ENCODE results near the gene ALOXE3.
"Not testable (repeated sequence)": the region's sequence is repeated elsewhere in the genome, so short reads cannot be mapped to it uniquely, and the experiment has no call there.

The ALOXE3 gene

DNA sequence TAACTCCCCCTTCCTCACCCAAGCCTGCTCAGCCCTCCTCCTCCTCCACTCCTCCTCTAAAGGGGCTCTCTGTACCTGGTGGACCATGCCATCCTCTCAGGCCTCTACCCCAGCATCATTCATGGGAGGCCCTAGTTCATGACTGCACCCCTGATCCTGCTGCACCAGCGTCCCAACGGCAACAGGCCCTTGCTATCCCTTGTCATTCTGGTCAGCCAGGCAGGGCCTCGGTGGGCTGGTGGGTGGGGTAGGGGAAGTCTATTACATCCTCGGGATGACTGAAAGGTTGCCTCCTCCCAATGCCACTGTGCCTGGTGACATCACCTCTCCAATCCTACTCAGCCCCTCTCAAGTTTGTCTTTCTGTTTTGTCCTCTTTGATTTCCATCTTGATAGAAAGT, 50.5 kb downstream of the ALOXE3 start:
- DNase-seq = no peak

DNA sequence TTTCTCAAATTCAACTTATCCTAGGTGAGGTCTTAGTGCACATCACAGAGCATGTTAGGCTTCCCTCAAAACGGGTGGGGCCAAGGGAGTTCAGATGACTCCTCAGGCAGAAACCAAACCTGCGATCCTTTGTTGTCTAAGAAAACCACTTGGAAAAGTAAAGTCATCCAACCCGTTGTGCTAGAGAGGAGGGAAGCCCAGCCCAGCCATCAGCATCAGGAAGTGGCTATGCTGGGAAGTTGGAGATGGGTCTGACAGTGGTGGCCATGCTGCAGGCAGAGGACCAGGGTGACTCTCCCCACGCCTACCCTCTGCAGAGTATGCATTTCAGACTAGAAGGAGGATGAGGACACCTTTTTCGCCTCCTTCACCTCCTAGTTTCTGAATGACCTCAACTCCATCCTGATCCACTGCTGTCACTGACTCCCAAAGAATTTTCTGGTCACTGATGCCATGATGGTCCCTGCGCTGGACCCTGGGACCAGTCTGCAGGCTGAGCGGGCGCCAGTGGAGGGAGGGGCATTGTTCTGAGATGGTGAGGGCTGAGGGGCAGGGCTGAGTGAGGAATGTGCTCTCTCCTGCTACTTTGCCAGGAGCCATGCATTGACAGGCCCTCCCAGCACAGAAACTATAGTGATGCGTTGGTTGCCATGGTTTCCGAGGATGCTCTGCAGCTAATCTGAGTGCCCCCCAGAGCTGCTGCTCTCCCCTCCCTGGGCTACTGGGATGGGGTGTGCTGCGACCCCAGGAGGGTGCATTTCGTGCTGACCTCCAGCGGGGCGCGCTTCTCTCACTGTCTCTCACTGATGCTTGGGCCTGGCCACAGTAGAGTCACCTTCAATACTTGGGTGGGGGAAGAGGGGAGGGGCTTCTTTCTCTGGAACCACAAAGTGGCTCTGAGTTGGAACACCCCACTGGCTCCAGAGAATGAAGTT, 51.2 kb downstream of the ALOXE3 start:
- DNase-seq = no peak

DNA sequence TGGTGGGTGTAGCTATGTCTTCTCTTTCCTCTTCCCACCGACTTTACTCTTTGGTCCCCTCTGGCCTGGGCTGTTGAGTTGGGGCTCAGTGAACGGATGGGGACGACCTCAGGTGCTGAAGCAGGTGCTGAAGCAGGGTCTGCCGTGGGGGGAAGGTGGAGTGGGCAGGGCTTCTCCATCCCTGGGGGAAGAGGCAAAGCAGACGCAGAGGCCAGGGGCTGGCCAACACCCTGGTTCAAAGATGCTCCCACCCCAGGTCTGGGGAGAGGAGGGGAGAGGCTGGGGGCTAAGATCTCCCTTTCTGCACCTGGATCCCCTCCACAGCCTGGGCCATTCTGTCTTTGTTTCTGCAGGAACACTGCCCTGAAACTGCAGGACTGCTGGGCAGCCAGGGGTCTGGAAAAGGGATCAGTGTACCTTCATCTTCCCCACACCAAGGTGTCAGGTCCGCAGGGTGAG, 53.7 kb downstream of the ALOXE3 start:
- DNase-seq = no peak

DNA sequence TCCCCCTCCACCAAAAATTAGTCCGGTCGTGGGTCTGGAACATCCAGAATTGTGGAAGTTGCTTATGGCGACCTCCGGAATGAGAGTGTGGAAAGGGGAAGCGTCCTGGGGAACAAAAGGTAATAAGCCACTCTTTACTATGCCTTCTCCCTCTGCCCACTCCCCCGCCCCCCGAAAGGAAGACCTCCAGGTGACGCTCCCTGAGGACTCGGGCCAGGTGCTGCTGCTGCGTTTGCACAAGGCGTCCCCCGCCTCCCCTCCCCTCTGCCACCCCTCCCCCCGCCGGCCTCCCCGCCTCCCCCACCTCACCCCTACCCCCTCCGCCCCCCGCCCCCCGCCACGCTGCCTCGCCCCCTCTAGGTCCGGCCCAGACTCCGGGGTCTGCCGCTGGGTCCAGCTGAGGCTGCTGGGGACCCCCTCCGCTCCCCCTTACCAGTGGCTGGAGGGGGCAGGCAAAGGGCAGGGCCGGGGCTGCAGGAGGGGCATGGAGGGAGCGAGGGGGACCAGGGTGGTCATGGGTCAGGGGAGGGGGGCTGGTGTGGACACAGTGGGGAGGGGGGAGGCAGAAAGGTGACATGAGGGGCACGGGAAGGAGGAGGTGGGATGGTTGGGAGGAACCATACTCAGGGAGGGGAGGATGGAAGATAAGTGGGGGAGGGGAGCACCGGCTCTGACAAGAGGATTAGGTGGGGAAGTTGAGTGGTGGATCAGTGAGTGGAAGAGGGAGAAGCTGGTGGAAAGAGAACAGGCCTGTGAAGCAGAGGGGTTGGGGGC, 54.4 kb downstream of the ALOXE3 start:
- DNase-seq = no peak

DNA sequence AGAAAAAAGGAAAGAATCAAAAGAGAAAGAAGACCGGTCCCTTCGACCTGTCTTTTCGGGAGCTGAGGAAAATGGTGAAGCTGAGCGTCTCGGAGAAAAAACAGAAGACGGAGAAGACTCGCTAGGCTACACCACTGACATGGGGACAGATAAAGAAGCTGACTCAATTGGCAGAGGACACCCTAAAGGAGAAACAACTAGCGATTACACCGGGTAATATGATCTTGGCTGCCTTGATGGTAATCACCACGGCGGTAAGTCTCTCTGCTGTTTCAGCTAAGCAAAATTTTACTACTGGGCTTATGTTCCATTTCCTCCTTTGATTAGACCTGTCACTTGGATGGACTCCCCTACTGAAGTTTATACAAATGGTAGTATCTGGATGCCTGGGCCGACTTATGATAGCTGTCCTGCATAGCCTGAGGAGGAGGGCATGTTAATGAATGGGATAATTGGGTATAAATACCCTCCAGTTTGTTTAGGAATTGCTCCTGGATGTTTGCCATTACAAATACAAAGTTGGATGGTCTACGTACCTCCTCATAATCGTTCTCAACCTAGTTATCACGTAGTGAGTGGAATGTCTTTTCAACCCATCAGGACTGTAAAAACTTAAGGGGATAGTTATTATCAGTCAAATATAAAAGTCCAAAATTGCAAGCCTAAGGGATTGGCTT, 55.4 kb downstream of the ALOXE3 start:
- no peak for DNase-seq

DNA sequence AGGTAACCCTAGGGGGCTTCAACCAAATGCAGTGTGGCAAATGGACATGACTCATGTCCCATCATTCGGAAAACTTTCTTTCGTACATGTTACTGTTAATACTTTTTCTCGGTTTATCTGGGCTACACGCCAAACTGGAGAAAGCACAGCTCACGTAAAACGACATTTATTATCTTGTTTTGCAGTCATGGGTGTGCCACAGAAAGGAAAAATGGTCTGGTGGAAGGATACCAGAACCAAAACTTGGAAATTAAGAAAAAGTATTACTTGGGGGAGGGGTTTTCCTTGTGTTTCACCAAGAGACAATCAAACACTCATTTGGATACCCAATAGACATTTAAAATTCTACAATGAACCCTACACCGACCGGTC, 55.9 kb downstream of the ALOXE3 start:
- DNase-seq = no peak

DNA sequence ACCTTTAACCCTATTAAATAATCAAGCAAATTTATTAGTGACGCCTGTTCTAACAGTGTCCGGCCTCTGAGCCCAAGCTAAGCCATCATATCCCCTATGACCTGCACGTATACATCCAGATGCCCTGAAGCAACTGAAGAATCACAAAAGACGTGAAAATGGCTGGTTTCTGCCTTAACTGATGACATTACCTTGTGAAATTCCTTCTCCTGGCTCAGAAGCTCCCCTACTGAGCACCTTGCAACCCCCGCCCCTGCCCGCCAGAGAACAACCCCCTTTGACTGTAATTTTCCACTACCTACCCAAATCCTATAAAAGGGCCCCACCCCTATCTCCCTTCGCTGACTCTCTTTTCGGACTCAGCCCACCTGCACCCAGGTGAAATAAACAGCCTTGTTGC, 56.5 kb downstream of the ALOXE3 start:
- DNase-seq = not testable (repeated sequence)

DNA sequence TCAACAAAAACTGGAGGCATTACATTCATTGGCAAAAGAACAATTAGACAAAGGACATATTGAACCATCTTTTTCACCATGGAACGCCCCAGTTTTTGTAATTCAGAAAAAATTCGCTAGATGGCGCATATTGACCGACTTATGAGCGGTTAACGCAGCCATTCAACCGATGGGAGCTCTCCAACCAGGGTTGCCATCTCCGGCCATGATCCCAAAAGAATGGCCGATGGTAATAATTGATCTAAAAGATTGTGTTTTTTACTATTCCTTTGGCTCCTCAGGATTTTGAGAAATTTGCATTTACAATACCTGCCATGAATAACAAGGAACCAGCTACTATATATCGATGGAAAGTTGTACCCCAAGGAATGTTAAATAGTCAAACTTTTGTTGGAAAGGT, 58.0 kb downstream of the ALOXE3 start:
- peak; percentile 79 for DNase-seq

DNA sequence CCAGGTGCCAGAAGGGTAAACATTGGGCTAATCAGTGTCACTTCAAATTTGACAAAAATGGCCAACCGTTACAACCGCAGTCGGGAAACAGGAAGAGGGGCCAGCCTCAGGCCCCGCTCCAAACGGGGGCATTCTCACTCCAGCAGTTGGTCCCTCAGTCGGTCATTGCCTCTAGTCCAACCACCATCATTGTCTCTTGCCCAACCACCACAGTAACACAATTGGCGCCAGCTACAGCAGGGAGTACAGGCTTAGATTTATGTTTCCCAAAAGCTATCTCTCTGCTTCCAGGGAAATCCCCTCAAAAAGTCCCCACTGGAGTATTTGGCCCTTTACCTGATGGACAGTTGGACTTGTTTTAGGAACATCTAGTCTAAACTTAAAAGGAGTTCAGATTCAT, 59.2 kb downstream of the ALOXE3 start:
- no peak for DNase-seq

DNA sequence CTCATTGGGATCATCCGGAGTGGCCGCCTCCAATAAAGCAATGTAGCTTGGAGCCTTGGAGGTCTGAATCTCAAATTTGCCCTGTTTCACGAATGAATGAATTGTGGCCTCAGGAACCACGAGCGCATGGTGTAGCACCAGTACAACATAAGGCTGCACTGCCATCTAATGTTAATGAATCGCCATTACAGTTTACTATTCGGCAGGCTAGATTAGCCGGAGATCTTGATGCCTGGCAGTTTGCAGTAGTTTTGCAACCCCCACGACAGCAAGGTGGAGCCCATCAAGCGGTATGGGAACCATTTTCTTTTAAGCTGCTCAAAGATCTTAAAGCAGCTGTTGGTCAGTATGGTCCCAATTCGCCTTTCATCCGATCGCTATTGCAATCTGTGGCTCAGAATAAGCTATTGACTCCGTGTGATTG, 60.6 kb downstream of the ALOXE3 start:
- DNase-seq = peak; percentile 81

DNA sequence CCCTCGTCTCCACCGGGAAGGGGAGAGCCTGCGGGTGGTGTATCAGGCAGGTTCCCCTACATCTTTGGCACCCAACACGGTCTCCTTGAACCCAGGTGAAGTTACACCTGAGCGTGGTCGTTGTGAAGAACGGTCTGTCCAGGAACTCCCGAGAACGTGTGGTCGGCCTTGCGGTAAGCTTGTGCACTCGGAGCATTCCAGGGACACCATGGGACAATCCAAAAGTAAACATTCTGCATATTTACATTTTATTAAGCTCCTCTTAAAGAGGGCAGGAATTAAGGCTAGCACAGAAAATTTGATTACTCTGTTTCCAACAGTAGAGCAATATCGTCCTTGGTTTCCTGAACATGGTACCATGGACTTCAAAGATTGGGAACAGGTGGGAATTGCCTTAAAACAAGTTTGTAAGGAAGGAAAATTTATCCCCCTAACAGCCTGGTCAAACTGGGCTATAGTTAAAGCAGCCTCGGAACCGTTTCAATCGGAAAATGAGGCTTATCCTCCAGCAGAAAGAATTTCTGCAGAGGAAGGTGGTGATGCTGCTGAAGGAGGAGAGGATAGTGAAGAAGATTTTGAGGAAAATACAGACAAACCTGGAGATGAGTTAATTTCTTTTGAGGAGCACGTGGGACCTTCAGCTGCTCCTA, 61.2 kb downstream of the ALOXE3 start:
- no peak for DNase-seq

DNA sequence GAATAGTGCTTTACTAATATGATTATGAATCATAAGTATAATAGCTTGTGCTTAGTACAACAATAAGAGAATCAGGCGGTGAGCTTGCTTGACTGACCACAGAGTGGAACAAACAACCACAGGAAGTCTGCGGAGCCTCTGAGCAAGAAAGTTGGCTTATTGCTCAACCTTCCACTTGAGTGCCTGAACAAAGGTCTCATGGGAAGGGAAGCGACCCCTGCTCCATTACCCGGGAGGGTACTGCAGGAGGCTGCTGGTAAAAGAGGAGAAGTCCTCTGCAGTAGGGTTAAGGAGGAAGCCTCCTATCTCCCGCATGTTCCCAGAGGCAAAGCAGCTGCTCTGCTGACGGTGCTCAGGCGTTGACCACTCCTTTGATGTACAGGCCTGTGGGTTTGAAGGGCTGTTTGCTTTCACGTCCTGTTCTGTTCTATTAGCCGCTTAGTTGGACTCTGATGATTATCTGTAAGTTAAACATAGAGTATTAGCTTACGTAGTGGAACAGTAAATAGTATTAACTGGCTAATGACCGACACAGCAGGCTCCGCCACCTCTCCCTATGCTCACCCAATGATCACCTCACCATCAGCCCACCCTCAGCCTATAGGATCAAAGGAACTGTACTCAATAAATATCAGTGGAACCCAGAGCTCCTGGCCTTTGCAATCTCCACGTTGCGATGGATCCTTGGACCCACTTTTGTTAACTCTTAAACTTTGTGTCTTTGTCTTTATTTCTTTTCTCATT, 61.9 kb downstream of the ALOXE3 start:
- DNase-seq = peak; percentile 76

DNA sequence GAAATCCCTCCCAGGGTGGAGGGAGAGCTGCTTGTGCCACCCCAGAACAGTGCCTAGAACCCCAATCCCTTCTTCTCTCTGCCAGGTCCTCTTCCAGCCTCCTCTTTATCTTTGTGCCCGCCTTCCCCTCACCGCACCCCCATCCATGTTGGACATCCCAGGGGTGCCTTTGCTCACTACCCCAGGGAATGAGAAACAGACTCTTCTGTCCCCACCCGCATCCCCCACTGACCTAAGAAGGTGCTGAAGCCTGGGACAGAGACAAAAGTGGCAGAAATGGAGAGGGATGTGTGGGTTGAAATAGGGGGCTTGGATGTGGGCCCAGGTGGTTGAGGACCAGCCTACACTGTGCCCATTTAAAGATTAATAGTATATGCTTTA, 62.5 kb downstream of the ALOXE3 start:
- DNase-seq = no peak

DNA sequence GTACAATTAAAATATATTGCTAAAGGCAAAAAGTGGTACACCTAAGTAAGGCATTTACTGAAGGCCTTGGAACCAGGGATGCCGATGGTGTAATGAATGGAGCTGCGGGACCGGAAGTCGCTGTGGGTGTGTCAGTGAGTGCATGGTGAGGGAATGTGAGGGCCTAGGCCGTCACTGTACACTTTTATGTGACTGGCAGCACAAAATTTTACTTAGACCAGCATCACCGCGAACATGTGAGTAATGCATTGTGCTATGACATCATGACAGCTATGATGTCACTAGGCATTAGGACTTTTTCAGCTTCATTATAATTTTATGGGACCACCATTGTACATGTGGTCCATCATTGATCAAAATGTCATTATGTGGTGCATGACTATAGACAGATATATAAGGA, 64.7 kb downstream of the ALOXE3 start:
- DNase-seq = no peak

DNA sequence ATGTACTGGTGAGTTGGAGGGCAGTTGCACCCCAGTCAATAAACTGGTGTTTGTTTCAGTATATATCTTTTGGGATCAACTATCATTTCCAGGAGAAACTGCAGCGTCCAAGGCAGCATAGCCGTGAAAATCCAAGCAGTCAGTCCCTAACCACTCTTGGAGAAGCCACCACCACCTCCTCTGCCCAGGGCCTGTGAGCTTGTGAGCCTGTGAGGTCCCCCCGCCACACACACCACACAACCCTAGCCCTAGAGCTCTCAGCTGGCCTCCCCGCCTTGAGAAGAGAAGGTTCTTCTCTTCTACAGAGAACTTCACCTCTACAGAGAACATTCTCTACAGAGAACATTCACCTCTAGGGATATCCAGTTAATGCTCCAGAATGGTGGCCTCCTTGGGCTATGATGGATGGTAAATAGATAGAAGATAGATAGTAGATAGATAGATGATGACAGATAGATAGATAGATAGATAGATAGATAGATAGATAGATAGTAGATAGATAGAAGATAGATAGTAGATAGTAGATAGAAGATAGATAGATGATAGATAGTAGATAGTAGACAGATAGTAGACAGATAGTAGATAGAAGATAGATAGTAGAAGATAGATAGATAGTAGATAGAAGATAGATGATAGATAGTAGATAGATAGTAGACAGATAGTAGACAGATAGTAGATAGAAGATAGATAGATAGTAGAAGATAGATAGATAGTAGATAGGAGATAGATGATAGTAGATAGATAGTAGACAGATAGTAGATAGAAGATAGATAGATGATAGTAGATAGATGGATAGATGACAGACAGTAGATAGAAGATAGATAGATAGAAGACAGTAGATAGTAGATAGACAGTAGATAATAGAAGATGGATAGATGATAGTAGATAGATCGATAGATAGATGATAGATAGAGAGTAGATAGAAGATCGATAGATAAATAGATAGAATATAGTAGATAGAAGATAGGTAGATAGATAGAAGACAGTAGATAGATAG, 65.8 kb downstream of the ALOXE3 start:
- DNase-seq = no peak

DNA sequence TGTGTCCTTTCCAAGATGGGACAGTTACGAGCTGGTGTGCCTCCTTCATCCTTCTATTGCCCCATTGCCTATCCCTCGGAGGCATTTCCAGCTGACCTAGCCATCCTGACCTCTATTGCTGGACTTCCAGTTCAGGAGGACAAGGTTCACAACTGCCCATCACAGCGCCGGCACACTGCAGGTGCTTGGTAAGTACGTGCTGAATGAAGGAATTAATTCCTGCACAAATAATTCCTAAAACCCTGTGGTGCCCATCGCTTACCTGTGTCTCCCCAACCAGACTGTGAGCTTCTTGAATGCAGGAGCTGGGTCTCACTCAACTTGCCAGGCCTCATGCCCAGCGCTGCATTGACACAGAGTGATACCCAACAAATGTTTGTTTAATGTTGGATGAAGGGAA, 66.5 kb downstream of the ALOXE3 start:
- no peak for DNase-seq

DNA sequence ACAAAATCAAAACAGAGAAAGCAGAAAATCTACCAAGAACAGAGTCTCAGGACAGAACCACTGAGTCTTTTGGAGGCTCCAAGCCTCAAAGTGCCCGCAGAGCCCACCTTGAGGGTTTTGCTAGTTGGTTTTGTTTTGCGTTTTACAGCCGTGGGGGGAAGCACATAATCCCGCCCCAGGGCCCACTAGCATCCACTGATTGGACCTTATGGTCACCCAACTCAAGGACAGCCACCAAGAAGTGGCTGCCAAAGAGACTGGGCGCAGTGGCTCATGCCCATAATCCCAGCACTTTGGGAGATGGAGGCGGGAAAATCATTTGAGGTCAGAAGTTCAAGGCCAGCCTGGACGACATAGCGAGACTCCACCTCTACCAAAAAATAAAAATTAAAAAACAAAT, 69.6 kb downstream of the ALOXE3 start:
- no peak for DNase-seq

DNA sequence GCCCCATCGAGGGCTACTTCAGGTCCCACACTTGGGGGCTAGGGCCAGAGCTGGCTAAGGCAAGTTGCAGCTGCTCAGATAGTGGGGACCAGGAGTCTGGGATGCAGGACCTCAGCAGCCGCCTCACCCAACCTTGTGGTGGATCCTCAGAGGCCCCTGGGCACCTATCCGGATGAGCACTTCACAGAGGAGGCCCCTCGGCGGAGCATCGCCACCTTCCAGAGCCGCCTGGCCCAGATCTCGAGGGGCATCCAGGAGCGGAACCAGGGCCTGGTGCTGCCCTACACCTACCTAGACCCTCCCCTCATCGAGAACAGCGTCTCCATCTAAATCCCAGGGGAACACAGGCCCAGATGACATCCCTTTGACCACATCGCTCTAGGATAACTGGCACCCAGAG, 70.1 kb downstream of the ALOXE3 start:
- no peak for DNase-seq

DNA sequence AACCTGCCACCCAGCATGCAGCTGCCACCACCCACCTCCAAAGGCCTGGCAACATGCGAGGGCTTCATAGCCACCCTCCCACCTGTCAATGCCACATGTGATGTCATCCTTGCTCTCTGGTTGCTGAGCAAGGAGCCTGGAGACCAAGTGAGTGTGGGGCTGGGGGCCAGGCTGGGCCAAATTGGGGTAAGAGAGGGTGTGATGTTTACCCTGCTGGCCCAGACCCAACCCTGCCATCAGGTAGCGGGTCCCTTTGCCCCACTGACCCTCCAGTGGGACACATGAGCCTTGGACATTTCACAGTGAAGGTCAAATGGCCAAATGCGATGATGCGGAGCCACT, 70.6 kb downstream of the ALOXE3 start:
- DNase-seq = no peak

DNA sequence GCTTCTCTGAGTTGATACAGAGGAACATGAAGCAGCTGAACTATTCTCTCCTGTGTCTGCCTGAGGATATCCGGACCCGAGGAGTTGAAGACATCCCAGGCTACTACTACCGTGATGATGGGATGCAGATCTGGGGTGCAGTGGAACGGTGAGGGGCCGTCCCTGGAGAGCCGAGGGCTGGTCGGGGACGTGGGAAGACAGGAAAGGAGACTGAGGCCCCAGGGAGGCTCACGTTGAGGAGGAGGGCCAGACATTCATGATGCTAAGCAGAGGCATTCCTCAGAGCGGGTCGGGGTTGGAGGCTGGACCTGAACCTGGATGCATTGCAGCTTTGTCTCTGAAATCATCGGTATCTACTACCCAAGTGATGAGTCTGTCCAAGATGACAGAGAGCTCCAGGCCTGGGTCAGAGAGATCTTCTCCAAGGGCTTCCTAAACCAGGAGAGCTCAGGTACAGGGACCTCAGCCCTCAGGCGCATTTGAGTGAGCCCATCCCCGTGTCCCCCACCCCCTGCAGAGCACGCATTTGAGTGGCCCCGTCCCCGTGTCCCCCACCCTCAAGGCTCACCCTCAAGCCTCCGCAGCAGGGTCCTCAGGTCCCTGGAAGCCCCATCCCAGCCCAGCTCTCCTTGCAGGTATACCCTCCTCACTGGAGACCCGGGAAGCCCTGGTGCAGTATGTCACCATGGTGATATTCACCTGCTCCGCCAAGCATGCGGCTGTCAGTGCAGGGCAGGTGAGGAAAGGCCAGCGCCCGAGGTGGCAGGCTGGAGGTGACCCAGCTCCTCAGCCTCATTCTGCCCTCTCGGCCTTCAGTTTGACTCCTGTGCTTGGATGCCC, 71.2 kb downstream of the ALOXE3 start:
- no peak for DNase-seq
